ENCODE results near the gene PDX1.

The PDX1 gene

DNA sequence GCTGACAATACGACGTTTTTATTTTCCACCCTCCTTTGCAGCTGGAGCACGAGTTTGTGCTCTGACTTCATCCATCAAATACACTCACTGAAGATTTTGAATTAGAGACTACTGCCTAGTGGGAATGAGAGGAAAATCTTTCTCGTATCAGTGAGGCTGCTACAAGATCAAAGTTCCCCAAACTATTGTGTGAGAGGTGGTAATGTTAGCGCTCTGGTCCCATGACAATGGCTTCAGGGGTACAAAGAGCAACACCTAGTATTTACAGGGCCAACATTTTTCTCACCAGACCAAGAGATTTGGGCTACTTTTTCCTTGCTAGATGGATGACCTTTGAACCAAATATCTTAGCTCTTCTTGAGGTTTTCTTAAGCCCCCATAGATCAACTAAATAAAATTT, 30.3 kb upstream of the PDX1 start (continued):
- TF ChIP-seq, protein P1, sequence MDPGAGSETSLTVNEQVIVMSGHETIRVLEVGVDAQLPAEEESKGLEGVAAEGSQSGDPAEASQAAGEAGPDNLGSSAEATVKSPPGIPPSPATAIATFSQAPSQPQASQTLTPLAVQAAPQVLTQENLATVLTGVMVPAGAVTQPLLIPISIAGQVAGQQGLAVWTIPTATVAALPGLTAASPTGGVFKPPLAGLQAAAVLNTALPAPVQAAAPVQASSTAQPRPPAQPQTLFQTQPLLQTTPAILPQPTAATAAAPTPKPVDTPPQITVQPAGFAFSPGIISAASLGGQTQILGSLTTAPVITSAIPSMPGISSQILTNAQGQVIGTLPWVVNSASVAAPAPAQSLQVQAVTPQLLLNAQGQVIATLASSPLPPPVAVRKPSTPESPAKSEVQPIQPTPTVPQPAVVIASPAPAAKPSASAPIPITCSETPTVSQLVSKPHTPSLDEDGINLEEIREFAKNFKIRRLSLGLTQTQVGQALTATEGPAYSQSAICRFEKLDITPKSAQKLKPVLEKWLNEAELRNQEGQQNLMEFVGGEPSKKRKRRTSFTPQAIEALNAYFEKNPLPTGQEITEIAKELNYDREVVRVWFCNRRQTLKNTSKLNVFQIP (CRISPR knock-in tag; IDR thresholded peaks at IDR 0.05; ENCODE audit: borderline replicate concordance, low read depth): no peak
- TF ChIP-seq TCF4 (CRISPR knock-in tag; IDR thresholded peaks at IDR 0.05; ENCODE audit: borderline replicate concordance): no peak
- TF ChIP-seq ZNF565 (CRISPR knock-in tag; conservative IDR thresholded peaks at IDR 0.05; ENCODE audit: low read depth): no peak

DNA sequence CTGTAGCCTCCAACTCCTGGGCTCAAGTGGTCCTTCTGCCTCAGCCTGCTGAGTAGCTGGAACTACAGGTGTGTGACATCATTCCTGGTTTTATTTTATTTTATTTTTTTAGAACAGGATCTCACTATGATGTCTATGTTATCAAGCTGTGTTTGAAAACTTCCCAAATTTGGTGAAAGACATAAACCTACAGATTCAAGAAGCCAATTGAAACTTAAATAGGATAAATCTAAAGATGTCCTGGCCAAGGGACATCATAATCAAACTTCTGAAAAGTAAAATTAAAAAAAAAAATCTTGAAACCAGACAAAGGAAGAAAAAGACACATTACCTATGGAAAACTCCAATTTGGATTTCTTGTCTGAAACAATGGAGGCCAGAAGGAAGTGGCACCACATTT, 23.1 kb upstream of the PDX1 start:
- ATAC-seq: no peak
- TF ChIP-seq ZFP30 (CRISPR knock-in tag; IDR thresholded peaks at IDR 0.05): no peak
- no peak for TF ChIP-seq GLIS3 (CRISPR knock-in tag; IDR thresholded peaks at IDR 0.05)
- TF ChIP-seq ZNF565 (CRISPR knock-in tag; conservative IDR thresholded peaks at IDR 0.05; ENCODE audit: low read depth): no peak

DNA sequence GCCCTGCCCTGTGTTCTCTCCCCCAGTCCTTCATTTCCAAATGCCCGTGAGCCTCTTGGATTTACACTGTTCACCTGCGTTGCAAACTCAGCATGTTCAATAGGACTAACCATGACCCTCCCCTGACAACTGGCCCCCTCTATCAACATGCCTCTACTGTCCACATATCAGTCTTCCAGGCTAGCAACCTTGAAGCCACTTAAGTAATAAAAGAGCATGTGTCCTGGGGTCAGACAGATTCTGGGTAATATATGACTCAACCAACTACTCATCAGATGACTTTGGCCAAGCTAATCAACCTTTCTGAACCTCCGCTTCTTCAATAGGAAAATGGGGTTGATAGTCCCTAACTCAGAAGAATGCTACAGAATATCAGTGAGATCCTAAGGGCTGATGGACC, 15.1 kb upstream of the PDX1 start:
- no peak for ATAC-seq
- TF ChIP-seq, protein P2, sequence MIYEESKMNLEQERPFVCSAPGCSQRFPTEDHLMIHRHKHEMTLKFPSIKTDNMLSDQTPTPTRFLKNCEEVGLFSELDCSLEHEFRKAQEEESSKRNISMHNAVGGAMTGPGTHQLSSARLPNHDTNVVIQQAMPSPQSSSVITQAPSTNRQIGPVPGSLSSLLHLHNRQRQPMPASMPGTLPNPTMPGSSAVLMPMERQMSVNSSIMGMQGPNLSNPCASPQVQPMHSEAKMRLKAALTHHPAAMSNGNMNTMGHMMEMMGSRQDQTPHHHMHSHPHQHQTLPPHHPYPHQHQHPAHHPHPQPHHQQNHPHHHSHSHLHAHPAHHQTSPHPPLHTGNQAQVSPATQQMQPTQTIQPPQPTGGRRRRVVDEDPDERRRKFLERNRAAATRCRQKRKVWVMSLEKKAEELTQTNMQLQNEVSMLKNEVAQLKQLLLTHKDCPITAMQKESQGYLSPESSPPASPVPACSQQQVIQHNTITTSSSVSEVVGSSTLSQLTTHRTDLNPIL (CRISPR knock-in tag; IDR thresholded peaks at IDR 0.05; ENCODE audit: low read depth): no peak
- TF ChIP-seq ZNF565 (CRISPR knock-in tag; conservative IDR thresholded peaks at IDR 0.05; ENCODE audit: low read depth) (no peak), CSDC2 (CRISPR knock-in tag; IDR thresholded peaks at IDR 0.05) (no peak), RARB (CRISPR knock-in tag; IDR thresholded peaks at IDR 0.05) (no peak), ZNF8 (CRISPR knock-in tag; IDR thresholded peaks at IDR 0.05) (no peak), BACH2 (CRISPR knock-in tag; IDR thresholded peaks at IDR 0.05; ENCODE audit: borderline replicate concordance) (no peak), OSR1 (CRISPR knock-in tag; IDR thresholded peaks at IDR 0.05) (no peak), ARNTL (CRISPR knock-in tag; IDR thresholded peaks at IDR 0.05; ENCODE audit: borderline replicate concordance, low read depth) (no peak)
- TF ChIP-seq, protein P3, sequence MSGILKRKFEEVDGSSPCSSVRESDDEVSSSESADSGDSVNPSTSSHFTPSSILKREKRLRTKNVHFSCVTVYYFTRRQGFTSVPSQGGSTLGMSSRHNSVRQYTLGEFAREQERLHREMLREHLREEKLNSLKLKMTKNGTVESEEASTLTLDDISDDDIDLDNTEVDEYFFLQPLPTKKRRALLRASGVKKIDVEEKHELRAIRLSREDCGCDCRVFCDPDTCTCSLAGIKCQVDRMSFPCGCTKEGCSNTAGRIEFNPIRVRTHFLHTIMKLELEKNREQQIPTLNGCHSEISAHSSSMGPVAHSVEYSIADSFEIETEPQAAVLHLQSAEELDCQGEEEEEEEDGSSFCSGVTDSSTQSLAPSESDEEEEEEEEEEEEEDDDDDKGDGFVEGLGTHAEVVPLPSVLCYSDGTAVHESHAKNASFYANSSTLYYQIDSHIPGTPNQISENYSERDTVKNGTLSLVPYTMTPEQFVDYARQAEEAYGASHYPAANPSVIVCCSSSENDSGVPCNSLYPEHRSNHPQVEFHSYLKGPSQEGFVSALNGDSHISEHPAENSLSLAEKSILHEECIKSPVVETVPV (CRISPR knock-in tag; IDR thresholded peaks at IDR 0.05): no peak

DNA sequence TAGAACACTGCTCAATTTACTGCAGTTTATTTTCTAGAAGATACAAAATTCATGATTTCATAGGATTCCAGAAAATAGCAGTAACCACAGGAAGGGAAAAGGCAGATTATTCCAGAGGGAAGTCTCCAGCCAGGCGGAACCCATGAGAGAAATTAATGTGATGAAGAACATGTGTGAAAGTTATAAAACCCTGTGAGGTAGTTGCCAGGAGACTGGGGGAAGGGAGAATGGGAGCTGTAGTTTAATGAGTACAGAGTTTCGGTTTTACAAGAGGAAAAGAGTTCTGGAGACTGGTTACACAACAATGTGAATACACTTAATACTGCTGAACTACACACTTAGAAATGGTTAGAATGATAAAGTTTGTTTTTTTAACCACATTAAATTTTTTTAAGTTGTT, 14.2 kb upstream of the PDX1 start:
- TF ChIP-seq, protein P3 (CRISPR knock-in tag; IDR thresholded peaks at IDR 0.05): no peak
- TF ChIP-seq ZNF70 (CRISPR knock-in tag; IDR thresholded peaks at IDR 0.05) (no peak), BACH2 (CRISPR knock-in tag; IDR thresholded peaks at IDR 0.05; ENCODE audit: borderline replicate concordance) (no peak), ZC3H10 (CRISPR knock-in tag; IDR thresholded peaks at IDR 0.05) (no peak)
- TF ChIP-seq, protein P4, sequence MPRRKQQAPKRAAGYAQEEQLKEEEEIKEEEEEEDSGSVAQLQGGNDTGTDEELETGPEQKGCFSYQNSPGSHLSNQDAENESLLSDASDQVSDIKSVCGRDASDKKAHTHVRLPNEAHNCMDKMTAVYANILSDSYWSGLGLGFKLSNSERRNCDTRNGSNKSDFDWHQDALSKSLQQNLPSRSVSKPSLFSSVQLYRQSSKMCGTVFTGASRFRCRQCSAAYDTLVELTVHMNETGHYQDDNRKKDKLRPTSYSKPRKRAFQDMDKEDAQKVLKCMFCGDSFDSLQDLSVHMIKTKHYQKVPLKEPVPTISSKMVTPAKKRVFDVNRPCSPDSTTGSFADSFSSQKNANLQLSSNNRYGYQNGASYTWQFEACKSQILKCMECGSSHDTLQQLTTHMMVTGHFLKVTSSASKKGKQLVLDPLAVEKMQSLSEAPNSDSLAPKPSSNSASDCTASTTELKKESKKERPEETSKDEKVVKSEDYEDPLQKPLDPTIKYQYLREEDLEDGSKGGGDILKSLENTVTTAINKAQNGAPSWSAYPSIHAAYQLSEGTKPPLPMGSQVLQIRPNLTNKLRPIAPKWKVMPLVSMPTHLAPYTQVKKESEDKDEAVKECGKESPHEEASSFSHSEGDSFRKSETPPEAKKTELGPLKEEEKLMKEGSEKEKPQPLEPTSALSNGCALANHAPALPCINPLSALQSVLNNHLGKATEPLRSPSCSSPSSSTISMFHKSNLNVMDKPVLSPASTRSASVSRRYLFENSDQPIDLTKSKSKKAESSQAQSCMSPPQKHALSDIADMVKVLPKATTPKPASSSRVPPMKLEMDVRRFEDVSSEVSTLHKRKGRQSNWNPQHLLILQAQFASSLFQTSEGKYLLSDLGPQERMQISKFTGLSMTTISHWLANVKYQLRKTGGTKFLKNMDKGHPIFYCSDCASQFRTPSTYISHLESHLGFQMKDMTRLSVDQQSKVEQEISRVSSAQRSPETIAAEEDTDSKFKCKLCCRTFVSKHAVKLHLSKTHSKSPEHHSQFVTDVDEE (CRISPR knock-in tag; IDR thresholded peaks at IDR 0.05): no peak
- ATAC-seq: no peak

DNA sequence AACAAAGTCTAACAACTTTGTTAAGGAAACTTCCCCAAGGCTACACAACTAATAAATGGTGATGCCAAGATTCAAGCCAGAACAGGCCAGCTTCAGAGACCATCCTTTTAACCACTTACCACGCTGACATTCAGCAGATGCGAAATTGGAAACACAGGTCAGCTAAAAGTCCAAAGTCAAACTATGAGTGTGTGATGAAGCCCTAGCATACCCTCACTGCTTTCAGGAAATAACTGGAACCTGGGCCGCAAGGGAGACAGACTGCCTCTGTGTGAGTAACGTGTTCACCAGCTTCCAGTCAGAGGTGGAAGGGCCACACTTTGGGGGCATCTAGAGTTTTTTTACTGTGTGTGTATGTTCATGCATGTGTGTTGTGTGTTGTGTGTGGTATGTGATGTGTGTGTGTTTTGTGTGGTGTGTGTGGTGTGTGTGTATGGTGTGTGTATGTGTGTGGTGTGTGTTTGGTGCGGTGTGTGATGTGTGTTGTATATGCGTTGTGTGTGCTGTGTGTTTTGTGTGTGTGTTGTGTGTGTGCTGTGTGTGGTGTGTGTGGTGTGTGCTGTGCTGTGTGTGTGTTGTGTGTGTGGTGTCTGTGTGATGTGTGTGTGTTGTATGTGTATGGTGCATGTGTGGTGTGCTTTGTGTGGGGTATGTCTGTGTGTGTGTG, 12.5 kb upstream of the PDX1 start:
- ATAC-seq: no peak
- no peak for TF ChIP-seq GLIS3 (CRISPR knock-in tag; IDR thresholded peaks at IDR 0.05)
- TF ChIP-seq, protein P5, sequence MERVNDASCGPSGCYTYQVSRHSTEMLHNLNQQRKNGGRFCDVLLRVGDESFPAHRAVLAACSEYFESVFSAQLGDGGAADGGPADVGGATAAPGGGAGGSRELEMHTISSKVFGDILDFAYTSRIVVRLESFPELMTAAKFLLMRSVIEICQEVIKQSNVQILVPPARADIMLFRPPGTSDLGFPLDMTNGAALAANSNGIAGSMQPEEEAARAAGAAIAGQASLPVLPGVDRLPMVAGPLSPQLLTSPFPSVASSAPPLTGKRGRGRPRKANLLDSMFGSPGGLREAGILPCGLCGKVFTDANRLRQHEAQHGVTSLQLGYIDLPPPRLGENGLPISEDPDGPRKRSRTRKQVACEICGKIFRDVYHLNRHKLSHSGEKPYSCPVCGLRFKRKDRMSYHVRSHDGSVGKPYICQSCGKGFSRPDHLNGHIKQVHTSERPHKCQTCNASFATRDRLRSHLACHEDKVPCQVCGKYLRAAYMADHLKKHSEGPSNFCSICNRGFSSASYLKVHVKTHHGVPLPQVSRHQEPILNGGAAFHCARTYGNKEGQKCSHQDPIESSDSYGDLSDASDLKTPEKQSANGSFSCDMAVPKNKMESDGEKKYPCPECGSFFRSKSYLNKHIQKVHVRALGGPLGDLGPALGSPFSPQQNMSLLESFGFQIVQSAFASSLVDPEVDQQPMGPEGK (CRISPR knock-in tag; IDR thresholded peaks at IDR 0.05; ENCODE audit: borderline replicate concordance): no peak
- no peak for TF ChIP-seq ZFP3 (CRISPR knock-in tag; IDR thresholded peaks at IDR 0.05)
- TF ChIP-seq ZNF565 (CRISPR knock-in tag; conservative IDR thresholded peaks at IDR 0.05; ENCODE audit: low read depth): no peak
- TF ChIP-seq BACH2 (CRISPR knock-in tag; IDR thresholded peaks at IDR 0.05; ENCODE audit: borderline replicate concordance): no peak
- TF ChIP-seq RARB (CRISPR knock-in tag; IDR thresholded peaks at IDR 0.05): no peak
- TF ChIP-seq, protein P2 (CRISPR knock-in tag; IDR thresholded peaks at IDR 0.05; ENCODE audit: low read depth): no peak
- TF ChIP-seq TOX (CRISPR knock-in tag; IDR thresholded peaks at IDR 0.05; ENCODE audit: borderline replicate concordance): no peak
- TF ChIP-seq, protein P1 (CRISPR knock-in tag; IDR thresholded peaks at IDR 0.05; ENCODE audit: borderline replicate concordance, low read depth): no peak
- TF ChIP-seq ZNF70 (CRISPR knock-in tag; IDR thresholded peaks at IDR 0.05): no peak

Measured in SK-N-SH treated with all-trans-retinoic acid at 6 μM for 48 hours (cell line).